Activated T-helper 1 cell treated with Interleukin-2 at 50 U/mL for 16 hours (primary cell): ENCODE measurements around the gene MRPL14.

Experiments used
- DNase-seq: peaks from one replicate; pipeline ENCODE4 v3.0.0-alpha.2; 2020; ENCODE audit warnings: low read depth

Gene MRPL14

GRCh38 chr6:44127186-44128019 is at the start of gene MRPL14, which contains the start of gene TMEM63B:
MRPL14 (minus strand) TSS chr6:44127452; CDS start chr6:44116611, 10,841 bp downstream.
TMEM63B (plus strand) TSS chr6:44127554; CDS start chr6:44134585, 7,031 bp downstream.
- DNase-seq, result peak; percentile 89

- no peak for DNase-seq
Measured at GRCh38 chr6:44176130-44176761, 49.0 kb upstream of the MRPL14 start.

GRCh38 chr6:44172731-44173500 is 45.7 kb upstream of the MRPL14 start:
- peak; percentile 58 for DNase-seq

- no peak for DNase-seq
Measured at GRCh38 chr6:44171899-44172546, 44.8 kb upstream of the MRPL14 start.

GRCh38 chr6:44169886-44170570 is 42.8 kb upstream of the MRPL14 start:
- no peak for DNase-seq

GRCh38 chr6:44169154-44169553 is 41.9 kb upstream of the MRPL14 start:
- DNase-seq, result no peak

DNA sequence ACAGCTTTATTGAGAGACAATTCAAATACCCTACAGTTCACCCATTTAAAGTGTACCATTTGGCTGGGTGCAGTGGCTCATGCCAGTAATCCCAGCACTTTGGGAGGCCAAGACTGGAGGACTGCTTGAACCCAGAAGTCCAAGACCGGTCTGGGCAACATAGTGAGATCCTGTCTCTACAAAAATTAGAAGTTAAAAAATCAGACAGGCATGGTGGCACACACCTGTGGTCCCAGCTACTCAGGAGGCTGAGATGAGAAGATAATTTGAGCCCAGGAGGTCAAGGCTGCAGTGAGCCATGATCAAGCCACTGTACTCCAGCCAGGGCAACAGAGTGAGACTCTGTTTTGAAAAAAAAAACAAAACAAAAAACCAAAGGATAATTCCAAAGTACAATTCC is 40.3 kb upstream of the MRPL14 start:
- no peak for DNase-seq

- no peak for DNase-seq
Measured at GRCh38 chr6:44166591-44167184, 39.4 kb upstream of the MRPL14 start.

GRCh38 chr6:44166116-44166515 is 38.9 kb upstream of the MRPL14 start:
- no peak for DNase-seq

GRCh38 chr6:44162876-44163625 is 35.8 kb upstream of the MRPL14 start:
- DNase-seq, result no peak

DNA sequence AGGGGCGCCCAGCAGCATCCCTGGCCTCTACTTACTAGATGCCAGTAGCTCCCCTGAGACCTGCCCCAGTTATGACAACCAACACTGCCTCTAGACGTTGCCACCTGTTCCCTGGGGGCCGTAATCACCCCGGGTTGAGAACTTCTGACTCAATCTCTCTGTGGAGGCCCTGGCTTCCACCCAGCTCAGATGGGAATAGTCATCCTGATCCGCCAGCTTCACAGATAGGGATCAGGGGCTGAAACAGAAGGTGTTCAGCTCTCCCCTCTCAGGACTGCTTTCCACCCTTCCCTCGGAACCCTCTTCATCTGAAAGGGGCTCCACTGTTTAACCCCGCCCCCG is 34.7 kb upstream of the MRPL14 start:
- no peak for DNase-seq

DNA sequence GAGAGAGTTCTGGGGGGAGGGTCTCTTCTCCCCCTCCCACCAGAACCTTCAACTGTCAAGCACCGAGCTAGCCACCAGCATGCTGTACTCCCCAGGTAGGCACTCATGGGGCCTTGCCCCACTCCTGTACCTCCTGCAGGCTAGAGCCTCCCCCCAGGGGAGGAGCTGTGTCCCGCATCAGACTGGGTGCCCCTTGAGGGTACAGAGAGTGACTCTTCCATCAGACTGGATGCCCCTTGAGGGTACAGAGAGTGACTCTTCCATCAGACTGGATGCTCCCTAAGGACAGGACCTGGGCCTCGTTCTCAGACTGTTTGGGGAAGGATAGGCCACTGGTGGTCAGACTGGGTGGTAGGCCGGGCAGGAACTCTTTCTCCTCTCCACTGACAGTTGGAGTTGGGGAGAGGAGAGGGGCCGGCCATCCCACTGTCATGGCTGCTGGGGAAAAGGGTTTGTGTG is 31.5 kb upstream of the MRPL14 start, which contains the start of gene CAPN11:
TSS of gene CAPN11 (plus strand) at position 51 of the 459 bp plus-strand sequence. CDS start at position 80, 29 bp downstream.
- no peak for DNase-seq

- no peak for DNase-seq
Measured at GRCh38 chr6:44157152-44157521, 29.9 kb upstream of the MRPL14 start.

- no peak for DNase-seq
Measured at GRCh38 chr6:44156494-44157151, 29.4 kb upstream of the MRPL14 start.

DNA sequence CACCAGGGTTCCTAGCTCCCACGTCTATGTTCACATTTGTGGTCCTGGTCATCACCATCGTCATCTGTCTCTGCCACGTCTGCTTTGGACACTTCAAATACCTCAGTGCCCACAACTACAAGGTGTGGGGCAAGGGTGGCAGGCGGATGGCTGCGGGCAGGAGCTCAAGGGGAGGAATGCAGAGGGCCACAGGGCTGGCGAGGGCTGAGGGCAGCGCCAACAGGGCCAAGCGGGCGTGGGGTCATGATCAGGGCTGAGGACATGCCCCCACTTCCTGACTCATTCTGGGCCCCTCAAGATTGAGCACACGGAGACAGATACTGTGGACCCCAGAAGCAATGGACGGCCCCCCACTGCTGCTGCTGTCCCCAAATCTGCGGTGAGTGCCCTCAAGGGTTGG is 26.8 kb upstream of the MRPL14 start:
- no peak for DNase-seq

GRCh38 chr6:44152533-44152932 is 25.3 kb upstream of the MRPL14 start:
- DNase-seq, result no peak

GRCh38 chr6:44152109-44152461 is 24.8 kb upstream of the MRPL14 start:
- no peak for DNase-seq

DNA sequence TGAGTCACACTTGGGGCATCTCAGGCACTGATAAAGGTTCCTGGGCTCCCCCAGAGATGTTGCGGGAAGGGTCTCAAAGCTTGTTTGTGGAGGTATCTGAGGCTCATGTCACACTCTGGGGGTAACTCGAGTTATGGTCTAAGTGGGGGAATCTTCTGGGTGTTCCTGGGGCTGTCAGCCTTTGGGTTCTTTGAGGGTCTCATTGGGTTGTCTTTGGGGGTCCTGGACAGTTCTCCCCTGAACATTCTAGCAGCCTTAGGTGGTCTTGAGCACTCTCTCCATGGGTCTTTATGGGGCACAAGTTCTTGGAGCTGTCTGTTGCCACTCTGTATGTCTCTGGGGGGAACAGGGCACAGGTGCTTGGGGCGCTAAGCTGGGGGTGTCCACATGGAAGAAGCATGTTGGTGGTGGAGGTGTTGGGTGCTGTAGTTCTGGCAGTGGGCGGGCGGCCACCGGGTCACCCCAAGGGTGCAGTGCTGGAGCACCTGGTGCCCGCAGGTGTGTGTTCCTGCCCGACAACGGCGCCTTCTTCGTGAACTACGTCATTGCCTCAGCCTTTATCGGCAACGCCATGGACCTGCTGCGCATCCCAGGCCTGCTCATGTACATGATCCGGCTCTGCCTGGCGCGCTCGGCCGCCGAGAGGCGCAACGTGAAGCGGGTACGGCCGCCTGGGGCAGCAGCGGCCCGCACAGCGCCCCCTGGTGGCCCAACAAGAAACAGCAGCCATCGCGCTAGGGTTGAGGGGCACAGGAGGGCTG is 24.3 kb upstream of the MRPL14 start:
- peak; percentile 69 for DNase-seq

GRCh38 chr6:44150317-44150917 is 23.2 kb upstream of the MRPL14 start:
- DNase-seq, result no peak
